HG03354 (cell line): ENCODE results near the gene APLNR.

Source experiments
- ATAC-seq: cut with Tn5 transposase; IDR thresholded peaks from one replicate; pipeline ENCODE4 v1.9.1; 2021; ENCODE audit warnings: mild to moderate bottlenecking; ENCODE audit not compliant: unreplicated experiment, poor library complexity, severe bottlenecking

Gene APLNR

GRCh38 chr11:57190548-57190947 is 46.5 kb downstream of the APLNR start:
- no peak for ATAC-seq
